ENCODE results near the gene GPR55. TPM values are rescaled to one million over a fixed set of nuclear protein-coding genes. Genes with fewer than 3 reads are reported as not detected.

The GPR55 gene
- total and polyA plus RNA-seq, 2 of the 8 experiments (the other 6 are each of a cell fraction or from before 2014, with no cell fraction given) = not detected

GRCh38 chr2:230942920-230943896, 18.2 kb upstream of the GPR55 start:
- Histone ChIP-seq H3K9me3 (ENCODE audit: insufficient read depth in 2 of 2, low read depth in 1 of 2, low read length in 1 of 2) (no peaks in the 10 kb centered on the region), H2BK120ac (replicated peaks; ENCODE audit: low read depth, low read length) (no peak overlapping the region), H4K5ac (ENCODE audit: insufficient read length, low read depth, low read length) (no peak overlapping the region), H3K23me2 (ENCODE audit: low read depth, low read length) (no peaks in the 10 kb centered on the region), H2AK5ac (ENCODE audit: low read depth, low read length) (no peak overlapping the region), H3K4me3 (ENCODE audit: extremely low read depth in 1 of 4, insufficient read depth in 2 of 4, low read depth in 3 of 4, low read length in 4 of 4) (no peak overlapping the region), H3K27ac (ENCODE audit: low read depth, low read length) (no peak overlapping the region), H3K79me1 (ENCODE audit: low read depth, low read length) (no peaks in the 10 kb centered on the region), H3K4me1 (replicated peaks in 1 of 4; ENCODE audit: control insufficient read depth in 3 of 4, insufficient read depth in 4 of 4, low read length in 3 of 4) (no peaks in the 10 kb centered on the region; a peak in 1 of 7 replicates), H2AFZ (ENCODE audit: low read length) (no peak overlapping the region), H3K4ac (replicated peaks; ENCODE audit: insufficient read length, low read depth, low read length) (no peak overlapping the region), H3K36me3 (ENCODE audit: control insufficient read depth in 2 of 4, insufficient read depth in 4 of 4, low read length in 3 of 4) (no peaks in the 10 kb centered on the region), H3K18ac (ENCODE audit: extremely low read depth, low read length) (no peak overlapping the region), H2BK12ac (ENCODE audit: low read depth, low read length) (no peak overlapping the region), H3K9ac (replicated peaks in 1 of 4; ENCODE audit: extremely low read depth in 1 of 4, low read depth in 3 of 4, low read length in 3 of 4) (no peak overlapping the region), H3K23ac (ENCODE audit: insufficient read length) (no peak overlapping the region), H2BK5ac (ENCODE audit: low read depth, low read length) (peak overlapping the region; percentile 21; the same call in 1 of the 2 replicates), H4K8ac (ENCODE audit: extremely low read depth, insufficient read depth, low read length) (no peak overlapping the region), H4K91ac (replicated peaks; ENCODE audit: insufficient read length, low read length) (no peak overlapping the region), H3K56ac (replicated peaks; ENCODE audit: insufficient read length, low read depth, low read length) (no peak overlapping the region), H2BK20ac (ENCODE audit: low read length) (no peak overlapping the region), H2BK15ac (ENCODE audit: low read length) (no peak overlapping the region), H3K4me2 (ENCODE audit: insufficient read depth in 1 of 2, low read depth in 2 of 2, low read length in 2 of 2) (no peak overlapping the region), H3K79me2 (ENCODE audit: control insufficient read depth in 1 of 2, insufficient read depth in 2 of 2, low read length in 2 of 2) (no peaks in the 10 kb centered on the region), H4K20me1 (replicated peaks in 1 of 2; ENCODE audit: control insufficient read depth in 1 of 2, insufficient read depth in 2 of 2, low read length in 2 of 2) (no peaks in the 10 kb centered on the region), H3K27me3 (replicated peaks in 1 of 4; ENCODE audit: control insufficient read depth in 3 of 4, extremely low read depth in 1 of 4, insufficient read depth in 3 of 4, low read length in 3 of 4) (no peaks in the 10 kb centered on the region), H3K14ac (ENCODE audit: insufficient read length) (no peak overlapping the region)
- TF ChIP-seq KDM1A (IDR thresholded peaks at IDR 0.05; ENCODE audit: borderline replicate concordance, low read length) (peak; percentile 65; the same call in 1 of the 2 replicates), TEAD4 (IDR thresholded peaks at IDR 0.05; ENCODE audit: low read depth, low read length) (no peak)
- POLR2A ChIA-PET (ENCODE audit: partially characterized antibody) = no interaction called here
- DNase-seq (ENCODE audit: low read depth in 1 of 2, low spot score in 2 of 2) (peak in 1 of 2 experiments; percentile 43), FAIRE-seq (no peak)
- CTCF ChIA-PET (ENCODE audit: partially characterized antibody) = interaction anchor here (1.5 to 7.1 kb wide), 3 partner anchors 16 to 44 kb away, joined by 3 to 49 read pairs (median 4); no protein-coding TSS in a partner anchor
- WGBS, 2 experiments (ENCODE audit: extremely low coverage in 1 of 2, insufficient coverage in 1 of 2, insufficient read length in 1 of 2, insufficient replicate concordance in 2 of 2, low coverage in 1 of 2, low lambda C conversion rate in 2 of 2, missing lambda C conversion rate in 1 of 2) = 87% methylated on average over 19 of the region's 19 CpGs; no CpG with 5 or more reads in 1 of the 2 experiments

Measured in H1 (cell line).